Measurements from ENCODE around the gene IGF2R.

Gene IGF2R

DNA sequence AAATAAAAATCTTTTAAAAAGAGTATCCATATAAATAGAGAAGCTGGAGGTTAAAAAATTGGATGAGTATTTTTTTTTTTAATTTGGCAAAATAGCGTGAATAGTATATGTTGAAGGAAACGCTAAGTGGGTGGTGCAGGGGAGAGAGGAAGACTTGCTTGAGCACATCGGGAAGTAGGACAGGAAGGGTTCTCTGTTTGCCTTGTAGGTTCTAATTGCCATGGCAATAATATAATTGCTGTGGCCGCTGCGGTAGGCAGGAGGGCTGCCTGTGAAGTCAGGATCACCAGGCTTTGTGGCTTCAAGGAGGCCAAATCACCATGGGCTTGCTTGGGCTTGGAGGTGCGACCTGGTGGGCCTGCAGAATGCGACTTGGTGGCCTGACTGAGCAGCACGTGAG, 35.1 kb downstream of the IGF2R start:
- Histone ChIP-seq H3K27ac (ENCODE audit: low read depth, low read length) (no peak overlapping the region), H3K4me3 (ENCODE audit: low read depth in 1 of 5, low read length in 5 of 5) (no peak overlapping the region), H3K9ac (ENCODE audit: low read length in 5 of 5) (no peak overlapping the region), H3K4me1 (ENCODE audit: control insufficient read depth in 5 of 5, insufficient read depth in 5 of 5, low read length in 5 of 5) (peaks cover 0 to 25% (median 15%) of the 10 kb centered on the region in 5 donors), H3K36me3 (ENCODE audit: control insufficient read depth in 5 of 5, insufficient read depth in 5 of 5, low read length in 5 of 5) (peaks cover 0 to 6% (median 0%) of the 10 kb centered on the region in 5 donors), H3K27me3 (ENCODE audit: control insufficient read depth in 5 of 5, insufficient read depth in 4 of 5, low read length in 5 of 5) (no peaks in the 10 kb centered on the region), H3K9me3 (ENCODE audit: control insufficient read depth in 5 of 5, low read length in 5 of 5) (no peaks in the 10 kb centered on the region)

DNA sequence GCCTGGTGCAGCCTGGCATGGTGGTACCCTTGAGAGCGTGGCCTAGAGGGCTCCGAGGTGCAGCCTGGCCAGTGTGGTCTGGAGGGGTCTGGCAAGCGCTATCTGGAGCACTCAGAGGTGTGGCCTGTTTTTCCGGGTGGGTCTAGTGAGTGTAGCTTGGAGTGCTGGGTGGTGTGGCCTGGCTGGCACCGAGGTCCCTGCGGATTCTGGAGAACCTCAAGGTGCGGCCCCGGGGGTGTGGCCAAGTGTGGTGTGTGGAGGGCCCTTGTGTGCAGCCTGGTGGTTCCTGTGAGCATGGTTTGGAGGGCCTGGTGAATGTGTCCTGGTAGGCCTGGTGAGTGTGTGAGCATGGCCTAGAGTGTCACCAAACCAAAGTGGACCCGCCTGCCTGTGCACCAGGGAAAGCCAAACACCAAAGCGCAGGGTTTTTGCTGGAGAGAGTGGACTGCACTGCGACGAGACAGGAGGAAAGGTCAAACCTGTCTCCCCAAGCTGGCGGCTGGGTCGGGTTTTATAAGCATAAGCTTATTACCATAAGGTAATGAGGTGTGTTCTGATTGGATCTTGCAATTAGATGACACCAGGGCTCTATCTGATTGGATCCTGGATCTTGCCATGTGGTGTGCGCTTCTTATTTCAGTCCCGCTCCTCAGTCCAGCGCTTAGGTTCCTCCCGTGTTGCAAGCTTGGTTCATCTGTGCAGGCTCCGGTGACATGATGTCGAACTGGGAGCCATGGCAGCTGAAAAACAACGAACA, 35.7 kb downstream of the IGF2R start:
- no peak overlapping the region for H3K9ac ChIP-seq (ENCODE audit: low read length in 5 of 5)
- peaks cover 0 to 3% (median under 1%) of the 10 kb centered on the region in 5 donors for H3K36me3 ChIP-seq (ENCODE audit: control insufficient read depth in 5 of 5, insufficient read depth in 5 of 5, low read length in 5 of 5)
- no peak overlapping the region for H3K4me3 ChIP-seq (ENCODE audit: low read depth in 1 of 5, low read length in 5 of 5)
- no peaks in the 10 kb centered on the region for H3K27me3 ChIP-seq (ENCODE audit: control insufficient read depth in 5 of 5, insufficient read depth in 4 of 5, low read length in 5 of 5)
- H3K27ac ChIP-seq (ENCODE audit: low read depth, low read length), result no peak overlapping the region
- H3K9me3 ChIP-seq (ENCODE audit: control insufficient read depth in 5 of 5, low read length in 5 of 5), result no peaks in the 10 kb centered on the region
- H3K4me1 ChIP-seq (ENCODE audit: control insufficient read depth in 5 of 5, insufficient read depth in 5 of 5, low read length in 5 of 5), result peaks cover 0 to 25% (median 15%) of the 10 kb centered on the region in 5 donors

GRCh38 chr6:160005211-160005610, 36.3 kb downstream of the IGF2R start:
- Histone ChIP-seq H3K9me3 (ENCODE audit: control insufficient read depth in 5 of 5, low read length in 5 of 5) (no peaks in the 10 kb centered on the region), H3K4me3 (ENCODE audit: low read depth in 1 of 5, low read length in 5 of 5) (no peak overlapping the region), H3K4me1 (ENCODE audit: control insufficient read depth in 5 of 5, insufficient read depth in 5 of 5, low read length in 5 of 5) (peaks cover 3 to 28% (median 18%) of the 10 kb centered on the region in 5 donors), H3K36me3 (ENCODE audit: control insufficient read depth in 5 of 5, insufficient read depth in 5 of 5, low read length in 5 of 5) (peaks cover 2 to 4% (median 3%) of the 10 kb centered on the region in 5 donors), H3K27me3 (ENCODE audit: control insufficient read depth in 5 of 5, insufficient read depth in 4 of 5, low read length in 5 of 5) (no peaks in the 10 kb centered on the region), H3K9ac (ENCODE audit: low read length in 5 of 5) (no peak overlapping the region), H3K27ac (ENCODE audit: low read depth, low read length) (no peak overlapping the region)

DNA sequence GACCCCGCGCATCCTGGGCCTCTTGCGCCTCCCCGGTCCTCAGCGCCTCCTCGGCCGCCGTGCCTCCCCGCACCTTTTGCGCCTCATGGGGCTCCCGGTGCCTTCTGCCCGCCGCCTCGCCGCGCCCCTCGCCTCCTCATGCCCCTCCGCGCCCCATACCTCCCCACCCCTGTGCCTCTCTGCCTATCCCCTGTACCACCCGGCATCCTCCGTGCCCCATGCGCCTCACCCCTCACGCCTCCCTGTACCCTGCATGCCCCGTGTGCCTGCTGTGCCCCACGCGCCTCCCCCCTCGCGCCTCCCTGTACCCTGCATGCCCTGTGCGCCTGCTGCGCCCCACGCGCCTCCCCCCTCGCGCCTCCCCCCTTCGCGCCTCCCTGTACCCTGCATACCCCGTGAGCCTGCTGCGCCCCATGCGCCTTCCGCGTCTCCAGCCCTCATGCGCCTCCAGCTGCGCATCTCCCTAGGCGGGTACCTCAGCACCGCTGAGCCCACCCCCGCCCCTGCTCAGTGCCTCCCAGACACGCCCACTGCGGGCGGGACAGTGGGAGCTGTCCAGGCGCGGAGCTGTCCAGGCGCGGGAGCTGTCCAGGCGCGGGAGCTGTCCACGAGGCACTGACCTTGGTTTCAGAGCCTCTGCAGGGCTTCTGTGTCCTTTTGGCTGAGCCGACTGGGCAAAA, 37.1 kb downstream of the IGF2R start:
- Histone ChIP-seq H3K9ac (ENCODE audit: low read length in 5 of 5) (no peak overlapping the region), H3K27ac (ENCODE audit: low read depth, low read length) (no peak overlapping the region), H3K9me3 (ENCODE audit: control insufficient read depth in 5 of 5, low read length in 5 of 5) (no peaks in the 10 kb centered on the region), H3K27me3 (ENCODE audit: control insufficient read depth in 5 of 5, insufficient read depth in 4 of 5, low read length in 5 of 5) (no peaks in the 10 kb centered on the region), H3K36me3 (ENCODE audit: control insufficient read depth in 5 of 5, insufficient read depth in 5 of 5, low read length in 5 of 5) (peaks cover 5 to 7% (median 5%) of the 10 kb centered on the region in 5 donors), H3K4me3 (ENCODE audit: low read depth in 1 of 5, low read length in 5 of 5) (peak overlapping the region in 1 of 5 donors; percentile 31), H3K4me1 (ENCODE audit: control insufficient read depth in 5 of 5, insufficient read depth in 5 of 5, low read length in 5 of 5) (peaks cover 3 to 31% (median 26%) of the 10 kb centered on the region in 5 donors)

DNA sequence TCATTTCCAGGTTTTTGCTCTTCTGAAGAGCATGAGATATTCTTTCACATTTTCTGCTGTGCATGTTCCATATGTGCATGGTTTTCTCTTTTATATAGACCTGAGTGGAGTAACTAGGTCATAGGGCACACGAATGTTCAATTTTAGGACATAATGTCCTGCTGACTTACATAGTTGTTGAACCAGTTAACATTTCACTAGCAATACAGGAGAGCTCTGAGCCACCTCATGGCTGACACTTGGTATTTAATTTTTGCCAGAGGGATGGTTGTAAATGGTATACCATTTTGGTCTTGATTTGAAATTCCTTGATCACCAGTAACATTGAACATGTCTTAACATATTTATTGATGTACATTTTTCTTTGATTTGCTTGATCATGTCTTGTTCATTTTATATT, 38.3 kb downstream of the IGF2R start:
- Histone ChIP-seq H3K9ac (ENCODE audit: low read length in 5 of 5) (no peak overlapping the region), H3K4me1 (ENCODE audit: control insufficient read depth in 5 of 5, insufficient read depth in 5 of 5, low read length in 5 of 5) (peaks cover 3 to 33% (median 26%) of the 10 kb centered on the region in 5 donors), H3K4me3 (ENCODE audit: low read depth in 1 of 5, low read length in 5 of 5) (no peak overlapping the region), H3K27ac (ENCODE audit: low read depth, low read length) (no peak overlapping the region), H3K36me3 (ENCODE audit: control insufficient read depth in 5 of 5, insufficient read depth in 5 of 5, low read length in 5 of 5) (peaks cover 9 to 16% (median 15%) of the 10 kb centered on the region in 5 donors), H3K9me3 (ENCODE audit: control insufficient read depth in 5 of 5, low read length in 5 of 5) (no peaks in the 10 kb centered on the region), H3K27me3 (ENCODE audit: control insufficient read depth in 5 of 5, insufficient read depth in 4 of 5, low read length in 5 of 5) (no peaks in the 10 kb centered on the region)

DNA sequence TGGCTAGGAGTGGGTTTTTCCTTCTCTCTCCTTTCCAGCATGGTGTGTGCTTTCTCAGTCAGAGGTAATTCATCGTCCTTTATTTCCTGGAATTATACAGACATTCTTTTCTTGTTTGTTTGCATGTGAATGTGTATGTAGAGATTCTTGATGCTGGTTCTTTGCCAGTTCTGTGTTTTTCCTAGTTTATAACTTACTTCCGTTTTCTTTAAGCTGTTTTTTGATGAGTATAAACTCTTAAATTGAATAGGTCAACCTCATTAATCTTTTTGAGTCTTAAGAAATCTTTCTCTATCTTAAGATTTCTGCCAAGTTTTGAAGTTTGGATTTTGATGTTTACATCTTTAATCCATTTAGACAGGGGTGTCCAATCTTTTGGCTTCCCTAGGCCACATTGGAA, 38.7 kb downstream of the IGF2R start:
- Histone ChIP-seq H3K4me1 (ENCODE audit: control insufficient read depth in 5 of 5, insufficient read depth in 5 of 5, low read length in 5 of 5) (peaks cover 3 to 33% (median 26%) of the 10 kb centered on the region in 5 donors), H3K4me3 (ENCODE audit: low read depth in 1 of 5, low read length in 5 of 5) (no peak overlapping the region), H3K9ac (ENCODE audit: low read length in 5 of 5) (no peak overlapping the region), H3K36me3 (ENCODE audit: control insufficient read depth in 5 of 5, insufficient read depth in 5 of 5, low read length in 5 of 5) (peaks cover 9 to 19% (median 18%) of the 10 kb centered on the region in 5 donors), H3K27ac (ENCODE audit: low read depth, low read length) (no peak overlapping the region), H3K9me3 (ENCODE audit: control insufficient read depth in 5 of 5, low read length in 5 of 5) (no peaks in the 10 kb centered on the region), H3K27me3 (ENCODE audit: control insufficient read depth in 5 of 5, insufficient read depth in 4 of 5, low read length in 5 of 5) (no peaks in the 10 kb centered on the region)

- Histone ChIP-seq H3K9me3 (ENCODE audit: control insufficient read depth in 5 of 5, low read length in 5 of 5) (no peaks in the 10 kb centered on the region), H3K9ac (ENCODE audit: low read length in 5 of 5) (no peak overlapping the region), H3K27ac (ENCODE audit: low read depth, low read length) (no peak overlapping the region), H3K36me3 (ENCODE audit: control insufficient read depth in 5 of 5, insufficient read depth in 5 of 5, low read length in 5 of 5) (peaks cover 9 to 25% (median 23%) of the 10 kb centered on the region in 5 donors), H3K4me3 (ENCODE audit: low read depth in 1 of 5, low read length in 5 of 5) (no peak overlapping the region), H3K4me1 (ENCODE audit: control insufficient read depth in 5 of 5, insufficient read depth in 5 of 5, low read length in 5 of 5) (peaks cover 0 to 24% (median 19%) of the 10 kb centered on the region in 5 donors), H3K27me3 (ENCODE audit: control insufficient read depth in 5 of 5, insufficient read depth in 4 of 5, low read length in 5 of 5) (no peaks in the 10 kb centered on the region)
These were observed 41.2 kb downstream of the IGF2R start for GRCh38 chr6:160010067-160010466.

GRCh38 chr6:160013987-160014868, 45.3 kb downstream of the IGF2R start:
- no peak overlapping the region for H3K27ac ChIP-seq (ENCODE audit: low read depth, low read length)

GRCh38 chr6:160014869-160015182, 45.9 kb downstream of the IGF2R start:
- H3K9me3 ChIP-seq (ENCODE audit: control insufficient read depth in 5 of 5, low read length in 5 of 5), result no peaks in the 10 kb centered on the region
- peaks cover 0 to 17% (median 13%) of the 10 kb centered on the region in 5 donors for H3K4me1 ChIP-seq (ENCODE audit: control insufficient read depth in 5 of 5, insufficient read depth in 5 of 5, low read length in 5 of 5)
- no peak overlapping the region for H3K9ac ChIP-seq (ENCODE audit: low read length in 5 of 5)
- H3K4me3 ChIP-seq (ENCODE audit: low read depth in 1 of 5, low read length in 5 of 5), result no peak overlapping the region
- H3K27ac ChIP-seq (ENCODE audit: low read depth, low read length), result no peak overlapping the region
- peaks cover 11 to 35% (median 33%) of the 10 kb centered on the region in 5 donors for H3K36me3 ChIP-seq (ENCODE audit: control insufficient read depth in 5 of 5, insufficient read depth in 5 of 5, low read length in 5 of 5)
- H3K27me3 ChIP-seq (ENCODE audit: control insufficient read depth in 5 of 5, insufficient read depth in 4 of 5, low read length in 5 of 5), result no peaks in the 10 kb centered on the region

More at GRCh38 chr6:160013987-160014868, 45.3 kb downstream of the IGF2R start:
- no peak overlapping the region for H3K4me3 ChIP-seq (ENCODE audit: low read depth in 1 of 5, low read length in 5 of 5)
- H3K9ac ChIP-seq (ENCODE audit: low read length in 5 of 5), result no peak overlapping the region
- no peaks in the 10 kb centered on the region for H3K9me3 ChIP-seq (ENCODE audit: control insufficient read depth in 5 of 5, low read length in 5 of 5)
- peaks cover 13 to 35% (median 33%) of the 10 kb centered on the region in 5 donors for H3K36me3 ChIP-seq (ENCODE audit: control insufficient read depth in 5 of 5, insufficient read depth in 5 of 5, low read length in 5 of 5)
- H3K4me1 ChIP-seq (ENCODE audit: control insufficient read depth in 5 of 5, insufficient read depth in 5 of 5, low read length in 5 of 5), result peaks cover 0 to 17% (median 13%) of the 10 kb centered on the region in 5 donors
- H3K27me3 ChIP-seq (ENCODE audit: control insufficient read depth in 5 of 5, insufficient read depth in 4 of 5, low read length in 5 of 5), result no peaks in the 10 kb centered on the region
